BLaER1 (cell line): ENCODE measurements around the gene MYBBP1A.

ENCODE experiments used
- H3K27ac ChIP-seq: shearing (Covaris generic); formaldehyde crosslinking; 2 replicates; pipeline ENCODE4 v1.8.1; 2022
- H3K27me3 ChIP-seq: shearing (Covaris generic); formaldehyde crosslinking; 2 replicates; pipeline ENCODE4 v1.8.1; 2022
- H3K36me3 ChIP-seq: shearing (Covaris generic); formaldehyde crosslinking; 2 replicates; pipeline ENCODE4 v1.8.1; 2022
- H3K4me1 ChIP-seq: shearing (Covaris generic); formaldehyde crosslinking; 2 replicates; pipeline ENCODE4 v1.8.1; 2022
- H3K4me2 ChIP-seq: shearing (Covaris generic); formaldehyde crosslinking; 2 replicates; pipeline ENCODE4 v1.8.1; 2022
- H3K4me3 ChIP-seq: shearing (Covaris generic); formaldehyde crosslinking; 2 replicates; pipeline ENCODE4 v1.8.1; 2022
- H3K9ac ChIP-seq: shearing (Covaris generic); formaldehyde crosslinking; 2 replicates; pipeline ENCODE4 v1.8.1; 2022
- H3K9me3 ChIP-seq: shearing (Covaris generic); formaldehyde crosslinking; 2 replicates; pipeline ENCODE4 v1.8.1; 2022
- H4K20me1 ChIP-seq: shearing (Covaris generic); formaldehyde crosslinking; 2 replicates; pipeline ENCODE4 v1.8.1; 2022
- Cebpa-rat ChIP-seq: shearing (Covaris generic); IDR thresholded peaks from 2 replicates; pipeline ENCODE4 v1.8.1; 2022

Gene MYBBP1A

DNA sequence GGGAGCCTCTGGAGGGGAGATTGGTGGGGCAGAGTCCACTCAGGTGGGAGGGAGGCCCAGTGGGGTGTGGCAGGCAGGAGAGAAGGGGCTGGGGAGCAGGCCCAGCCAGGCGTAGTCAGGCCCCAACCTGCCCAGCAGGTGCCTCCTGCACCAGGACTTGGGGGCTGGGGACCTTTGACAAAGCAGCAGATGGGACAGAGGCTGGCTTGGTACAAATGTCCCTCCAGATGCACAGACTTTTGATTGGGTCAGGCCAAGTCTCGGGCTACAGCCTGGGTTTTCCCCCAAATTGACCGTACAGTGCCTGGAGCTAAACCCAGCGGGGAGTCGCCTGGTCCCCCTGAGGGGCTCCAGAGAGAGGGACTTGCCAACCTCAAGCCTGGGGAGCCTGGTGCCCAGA is 4.8 kb upstream of the MYBBP1A start:
- H3K9me3 ChIP-seq: no peaks in the 10 kb centered on the region
- TF ChIP-seq Cebpa-rat: no peak

DNA sequence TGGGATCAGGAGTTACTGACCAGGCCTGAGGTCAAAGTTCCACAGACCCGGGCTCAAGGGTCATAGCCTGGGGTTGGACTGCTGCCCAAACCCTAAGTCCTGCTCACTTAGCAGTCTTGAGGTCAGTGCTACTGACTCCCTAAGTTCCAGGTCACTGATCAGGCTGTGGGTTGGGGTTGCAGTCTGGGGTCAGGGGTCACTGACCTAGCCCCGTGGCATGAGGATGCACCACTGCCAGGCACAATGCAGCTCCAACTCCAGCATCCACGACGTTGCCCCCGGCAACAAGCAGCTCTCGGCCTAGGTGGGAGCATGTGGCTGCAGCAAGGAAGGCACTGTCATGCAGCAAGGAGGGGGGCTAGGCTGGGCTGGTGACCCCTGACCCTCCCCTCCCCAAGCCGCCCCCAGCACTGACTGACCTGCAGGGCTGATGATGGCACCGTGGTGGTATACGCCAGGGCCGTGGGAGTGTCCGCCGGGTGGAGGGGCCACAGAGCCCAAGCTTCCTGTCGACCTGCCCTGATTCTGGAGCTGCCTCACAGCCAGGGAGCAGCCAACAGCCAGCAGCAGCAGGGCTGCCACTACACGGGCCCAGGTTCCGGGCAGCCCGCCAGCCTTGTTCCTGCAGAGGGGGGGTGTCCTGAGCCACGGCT is 4.1 kb upstream of the MYBBP1A start:
- H3K27ac ChIP-seq: no peak overlapping the region
- no peak for TF ChIP-seq Cebpa-rat
- H4K20me1 ChIP-seq: peaks cover 5% of the 10 kb centered on the region; the same call in 1 of the 2 replicates
- H3K9me3 ChIP-seq: no peaks in the 10 kb centered on the region
- no peaks in the 10 kb centered on the region; the same call in 1 of the 2 replicates for H3K36me3 ChIP-seq
- H3K27me3 ChIP-seq: no peaks in the 10 kb centered on the region
- no peak overlapping the region for H3K4me3 ChIP-seq
- H3K9ac ChIP-seq: no peak overlapping the region
- H3K4me2 ChIP-seq: peak overlapping the region; percentile 59; the same call in 1 of the 2 replicates
- peaks cover 53% of the 10 kb centered on the region for H3K4me1 ChIP-seq

More for the DNA sequence above, 4.8 kb upstream of the MYBBP1A start:
- no peak overlapping the region for H3K27ac ChIP-seq
- H3K4me1 ChIP-seq: peaks cover 50% of the 10 kb centered on the region
- H4K20me1 ChIP-seq: no peaks in the 10 kb centered on the region
- H3K4me3 ChIP-seq: no peak overlapping the region
- no peaks in the 10 kb centered on the region for H3K27me3 ChIP-seq
- no peak overlapping the region for H3K9ac ChIP-seq
- H3K36me3 ChIP-seq: no peaks in the 10 kb centered on the region
- peak overlapping the region; percentile 59 for H3K4me2 ChIP-seq

DNA sequence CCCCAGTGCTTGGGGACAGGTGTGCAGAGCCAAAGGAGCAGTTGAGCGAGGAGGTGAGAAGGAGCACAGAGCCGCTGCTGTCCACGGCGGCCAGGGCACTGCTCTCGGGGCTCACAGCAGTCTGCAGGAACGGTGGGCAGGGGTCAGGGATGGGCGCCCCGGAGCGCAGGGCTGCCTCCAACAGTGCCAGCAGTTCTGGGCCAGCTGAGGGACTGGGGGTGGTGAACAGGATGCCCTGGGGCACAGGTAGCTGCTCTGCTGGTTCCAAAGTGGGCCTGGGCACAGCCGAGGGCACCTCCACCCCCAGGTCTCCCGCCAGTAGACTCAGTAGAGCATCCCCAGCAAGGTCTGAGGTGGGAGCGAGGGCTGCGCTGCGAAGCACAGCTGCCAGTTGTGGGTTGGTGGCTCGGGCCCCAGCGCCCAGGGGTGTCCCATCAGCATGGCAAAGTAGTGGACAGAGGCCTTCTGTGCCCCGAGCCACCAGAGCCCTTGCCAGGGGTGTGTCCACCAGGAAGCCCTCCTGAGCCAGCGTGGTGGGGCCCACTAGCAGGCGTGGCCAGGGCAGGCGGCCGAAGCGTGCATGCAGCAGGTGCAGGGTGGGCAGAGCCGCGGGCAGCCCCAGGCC is 3.3 kb upstream of the MYBBP1A start:
- Histone ChIP-seq H3K9me3 (no peaks in the 10 kb centered on the region), H4K20me1 (peaks cover 13% of the 10 kb centered on the region; the same call in 1 of the 2 replicates), H3K4me1 (peaks cover 61% of the 10 kb centered on the region), H3K27me3 (no peaks in the 10 kb centered on the region), H3K27ac (no peak overlapping the region), H3K4me3 (no peak overlapping the region), H3K36me3 (peaks cover 7% of the 10 kb centered on the region), H3K4me2 (no peak overlapping the region), H3K9ac (no peak overlapping the region)
- TF ChIP-seq Cebpa-rat: no peak

DNA sequence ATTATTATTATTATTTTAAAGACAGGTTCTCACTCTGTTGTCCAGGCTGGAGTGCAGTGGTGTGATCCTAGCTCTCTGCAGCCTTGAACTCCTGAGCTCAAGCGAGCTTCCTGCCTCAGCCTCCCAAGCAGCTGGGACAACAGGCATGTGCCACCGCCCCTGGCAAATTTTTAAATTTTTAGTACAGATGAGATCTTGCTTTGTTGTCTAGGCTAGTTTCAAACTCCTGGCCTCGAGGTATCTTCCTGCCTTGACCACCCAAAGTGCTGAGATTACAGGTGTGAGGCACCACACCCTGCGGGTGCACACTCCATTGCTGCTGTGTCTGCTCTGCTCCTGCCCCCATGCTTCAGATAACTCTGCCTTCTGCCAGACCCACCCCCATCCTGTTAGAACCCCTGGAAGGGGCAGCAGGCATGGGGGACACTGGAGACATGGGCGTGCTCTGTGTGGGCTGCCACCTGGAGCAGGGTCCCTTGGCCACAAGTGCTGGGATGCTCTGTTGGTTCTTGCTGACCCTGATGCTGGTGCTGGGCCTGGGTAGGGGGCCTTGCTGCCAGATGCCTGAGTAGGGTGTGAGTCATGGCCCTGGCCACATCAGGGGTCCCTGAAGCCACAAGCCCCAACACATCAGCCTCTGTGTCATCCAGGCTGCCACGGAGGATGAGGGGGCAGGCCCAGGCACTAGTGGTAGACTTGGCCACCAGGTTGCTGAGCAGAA is 2.6 kb upstream of the MYBBP1A start:
- H3K9me3 ChIP-seq: no peaks in the 10 kb centered on the region
- peaks cover 62% of the 10 kb centered on the region for H3K4me1 ChIP-seq
- H3K4me2 ChIP-seq: no peak overlapping the region
- no peak overlapping the region for H3K4me3 ChIP-seq
- no peak for TF ChIP-seq Cebpa-rat
- no peak overlapping the region for H3K9ac ChIP-seq
- no peak overlapping the region for H3K27ac ChIP-seq
- H4K20me1 ChIP-seq: peaks cover 18% of the 10 kb centered on the region; the same call in 1 of the 2 replicates
- H3K27me3 ChIP-seq: no peaks in the 10 kb centered on the region
- H3K36me3 ChIP-seq: peaks cover 14% of the 10 kb centered on the region

DNA sequence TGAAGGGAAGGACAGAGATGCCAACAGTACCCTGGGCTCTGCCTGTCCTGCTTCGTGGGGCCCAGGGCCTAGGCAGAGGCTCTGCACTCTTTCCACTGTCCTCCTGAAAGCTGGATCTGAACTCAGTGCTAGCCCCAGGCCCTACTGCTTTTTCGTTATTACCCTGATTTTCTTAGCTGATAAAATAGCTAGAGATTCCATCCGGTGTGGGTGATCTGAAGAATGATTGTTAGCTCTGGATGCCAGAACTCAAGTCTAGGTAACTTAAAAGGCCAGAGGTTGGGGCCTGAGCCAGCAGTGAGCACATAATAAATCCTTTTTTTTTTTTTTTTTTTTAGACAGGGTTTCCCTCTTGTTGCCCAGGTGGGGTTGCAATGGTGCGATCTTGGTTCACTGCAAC is 1.8 kb upstream of the MYBBP1A start:
- H3K27ac ChIP-seq: no peak overlapping the region
- H3K9ac ChIP-seq: no peak overlapping the region
- no peak overlapping the region for H3K4me3 ChIP-seq
- no peaks in the 10 kb centered on the region for H3K27me3 ChIP-seq
- peaks cover 24% of the 10 kb centered on the region; the same call in 1 of the 2 replicates for H4K20me1 ChIP-seq
- peaks cover 22% of the 10 kb centered on the region for H3K36me3 ChIP-seq
- no peak for TF ChIP-seq Cebpa-rat
- H3K4me2 ChIP-seq: no peak overlapping the region
- H3K4me1 ChIP-seq: peaks cover 54% of the 10 kb centered on the region
- H3K9me3 ChIP-seq: no peaks in the 10 kb centered on the region

DNA sequence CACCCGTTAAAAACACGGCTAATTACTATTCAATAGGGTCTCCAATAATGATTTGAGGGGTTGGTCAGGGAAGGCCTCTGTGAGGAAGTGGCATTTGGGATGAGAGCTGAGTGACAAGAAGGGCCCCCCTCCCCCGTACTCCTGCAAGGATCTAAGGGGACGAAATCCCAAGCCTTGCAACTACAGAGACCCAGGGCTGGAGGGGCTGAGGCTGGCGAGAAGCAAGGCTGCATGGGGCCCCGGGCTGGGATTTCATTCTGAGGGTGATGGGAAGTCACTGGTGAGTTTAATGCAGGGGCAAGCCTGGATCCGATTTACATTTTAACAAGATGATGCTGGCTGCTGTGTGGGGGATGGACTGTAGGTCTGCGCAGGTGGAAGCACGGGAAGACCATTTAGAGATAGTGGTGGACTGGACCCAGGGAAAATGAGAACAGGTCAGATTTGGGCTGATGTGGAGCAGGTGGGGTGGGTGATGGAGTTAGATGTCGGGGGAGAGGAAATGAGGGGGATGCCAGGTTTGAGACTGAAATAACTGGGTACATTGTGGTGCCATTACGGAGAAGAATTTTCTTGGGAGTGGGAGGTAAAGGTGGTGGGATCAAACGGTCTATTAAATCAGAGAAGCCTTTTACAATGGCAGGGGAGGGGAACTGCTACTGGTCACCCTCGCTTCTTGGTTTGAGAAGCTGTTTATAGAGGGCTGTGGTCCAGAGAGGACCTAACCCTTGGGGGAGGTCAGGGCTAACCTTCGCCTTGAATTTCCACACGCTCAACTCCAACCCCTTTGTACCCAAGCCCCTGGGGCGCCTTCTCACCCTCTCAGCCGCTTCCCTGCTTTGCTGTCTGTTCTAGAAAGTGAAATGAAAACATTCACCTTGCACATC is 932 bp upstream of the MYBBP1A start:
- H3K9me3 ChIP-seq: no peaks in the 10 kb centered on the region
- peaks cover 45% of the 10 kb centered on the region for H3K4me1 ChIP-seq
- H3K36me3 ChIP-seq: peaks cover 31% of the 10 kb centered on the region
- H3K27me3 ChIP-seq: no peaks in the 10 kb centered on the region
- peak overlapping the region; percentile 88 for H3K27ac ChIP-seq
- H3K4me3 ChIP-seq: peak overlapping the region; percentile 80
- H4K20me1 ChIP-seq: peaks cover 32% of the 10 kb centered on the region; the same call in 1 of the 2 replicates
- H3K4me2 ChIP-seq: peak overlapping the region; percentile 98
- peak overlapping the region; percentile 90 for H3K9ac ChIP-seq
- no peak for TF ChIP-seq Cebpa-rat

DNA sequence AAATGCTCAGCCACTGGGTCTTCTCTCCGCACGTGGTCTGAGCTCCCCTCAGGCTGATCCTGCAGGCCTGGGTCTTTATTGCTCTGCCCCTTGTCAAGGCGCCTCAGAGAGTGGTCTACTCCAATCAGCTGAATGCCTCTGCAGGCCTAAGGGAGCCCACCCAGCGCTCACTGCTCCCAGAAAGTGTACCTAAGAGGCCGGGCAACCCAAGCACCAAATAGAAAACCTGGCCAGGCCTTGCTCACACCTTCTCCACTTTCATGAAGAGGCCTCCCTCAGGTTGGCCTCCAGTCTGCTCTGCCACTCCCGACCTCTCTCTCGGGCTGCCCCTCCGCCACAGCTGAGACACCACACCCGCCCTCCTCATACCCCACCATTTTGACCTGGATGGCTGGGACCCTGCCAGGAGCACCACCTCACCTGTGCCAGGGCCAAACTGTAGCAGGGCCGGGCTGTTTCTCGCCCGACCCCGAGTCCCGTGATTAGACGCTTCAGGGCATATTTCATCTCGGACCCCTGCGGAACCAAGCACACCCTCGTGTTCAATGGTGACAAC is 665 bp downstream of the MYBBP1A start:
- H4K20me1 ChIP-seq: peaks cover 48% of the 10 kb centered on the region
- peaks cover 47% of the 10 kb centered on the region for H3K36me3 ChIP-seq
- H3K9ac ChIP-seq: peak overlapping the region; percentile 90
- no peaks in the 10 kb centered on the region for H3K27me3 ChIP-seq
- no peaks in the 10 kb centered on the region for H3K9me3 ChIP-seq
- peak overlapping the region; percentile 98 for H3K4me2 ChIP-seq
- TF ChIP-seq Cebpa-rat: no peak
- peaks cover 29% of the 10 kb centered on the region for H3K4me1 ChIP-seq
- H3K4me3 ChIP-seq: peak overlapping the region; percentile 80
- H3K27ac ChIP-seq: peak overlapping the region; percentile 88

DNA sequence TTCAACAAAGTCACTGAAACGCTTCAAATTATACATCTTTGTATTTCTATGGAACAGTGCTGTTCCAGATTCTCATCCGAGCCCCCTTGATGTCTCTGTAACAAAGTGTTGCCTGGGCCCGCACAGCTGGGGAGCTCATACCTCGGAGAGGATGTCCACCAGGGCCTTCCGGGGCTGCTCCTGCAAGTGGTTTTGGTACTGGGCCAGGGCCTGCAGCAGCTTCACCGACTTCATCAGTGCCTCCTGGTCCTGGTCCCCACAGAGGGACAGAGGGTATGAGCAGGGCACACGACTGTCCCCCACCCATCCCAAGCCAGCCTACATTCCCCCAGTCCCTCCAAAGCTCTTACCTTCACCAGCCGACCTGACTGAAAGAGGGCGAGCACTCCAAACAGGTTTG is 1.5 kb downstream of the MYBBP1A start:
- peak overlapping the region; percentile 98 for H3K4me2 ChIP-seq
- no peaks in the 10 kb centered on the region for H3K27me3 ChIP-seq
- H3K9me3 ChIP-seq: no peaks in the 10 kb centered on the region
- H3K9ac ChIP-seq: peak overlapping the region; percentile 90
- peak overlapping the region; percentile 88 for H3K27ac ChIP-seq
- peak overlapping the region; percentile 80 for H3K4me3 ChIP-seq
- H3K36me3 ChIP-seq: peaks cover 55% of the 10 kb centered on the region
- peaks cover 25% of the 10 kb centered on the region for H3K4me1 ChIP-seq
- TF ChIP-seq Cebpa-rat: no peak
- H4K20me1 ChIP-seq: peaks cover 56% of the 10 kb centered on the region
